K562 (cell line): ENCODE results near the gene ZNF337. TPM values are rescaled to one million over a fixed set of nuclear protein-coding genes. Genes with fewer than 3 reads are reported as not detected.

Source experiments
- ATAC-seq: fragments of 200-7000 bp; cut with Tn5 transposase; 3 replicates; pipeline ENCODE4 v1.9.1; 2020; ENCODE audit warnings: moderate library complexity
- BruUV-seq: library from RNA; stranded (reverse); fragments of 400-500 nt; replicated peaks from 2 replicates; lab custom pipeline; 2021; lab: Mats Ljungman, UMichigan
- CTCF ChIA-PET: fragments of 300-600 bp; formaldehyde crosslinking; extraction: SDS; loops from one replicate; lab custom pipeline; 2021; ENCODE audit warnings: low intra/inter-chr PET ratio; lab: Yijun Ruan, JAX
- POLR2A ChIA-PET: fragments of 300-600, 350-650 bp; sonication (Branson Sonifier 250); formaldehyde crosslinking; extraction: SDS; loops from one replicate; lab custom pipeline; 2021; ENCODE audit warnings: antibody characterized with exemption, inconsistent platforms; lab: Yijun Ruan, JAX
- DNase-seq, 4 experiments: peaks; one replicate each; pipeline versions ENCODE4 v3.0.0 to v3.0.0-alpha.2; 2011 to 2018; ENCODE audit warnings: low spot score in 3 of 4, mixed read lengths in 3 of 4; ENCODE audit errors: extremely low read depth in 1 of 4
- FAIRE-seq: peaks from 2 replicates; lab custom pipeline; 2011; peaks lifted over from hg19 to GRCh38; lab: Jason Lieb, UNC
- H2AFZ ChIP-seq: 2 replicates; pipeline ENCODE4 v1.6.0; 2011; ENCODE audit warnings: low read depth, low read length, control low read depth, inconsistent platforms
- H3K27ac ChIP-seq: fragments of 200-600 bp; 3 replicates; pipeline ENCODE4 v1.8.0; 2011; ENCODE audit warnings: low read depth, mild to moderate bottlenecking, control low read depth, inconsistent platforms, low read length, moderate library complexity, mixed read lengths; ENCODE audit errors: extremely low read depth
- H3K27me3 ChIP-seq, 2 experiments: fragments of 300-600 bp in 1 of 2; 2 replicates in 1 of 2; 3 replicates in 1 of 2; pipeline versions ENCODE4 v1.6.0 to v1.8.0; 2011; ENCODE audit warnings: inconsistent platforms in 2 of 2, low read length in 2 of 2, mild to moderate bottlenecking in 1 of 2, mixed read lengths in 1 of 2, moderate library complexity in 1 of 2; ENCODE audit not compliant: control insufficient read depth in 2 of 2, insufficient read depth in 2 of 2
- H3K36me3 ChIP-seq: fragments of 300-600 bp; 3 replicates; pipeline ENCODE4 v1.8.0; 2011; ENCODE audit warnings: mild to moderate bottlenecking, low read length, inconsistent platforms; ENCODE audit not compliant: control insufficient read depth, insufficient read depth
- H3K4me1 ChIP-seq, 2 experiments: fragments of 200-600 bp in 1 of 2; replicated peaks in 1 of 2; 2 replicates in 1 of 2; 3 replicates in 1 of 2; pipeline versions ENCODE4 v1.5.1 to v1.8.0; 2011; ENCODE audit warnings: inconsistent platforms in 2 of 2, low read length in 2 of 2, mild to moderate bottlenecking in 1 of 2, mixed read lengths in 1 of 2, moderate library complexity in 1 of 2; ENCODE audit not compliant: control insufficient read depth in 2 of 2, insufficient read depth in 2 of 2
- H3K4me2 ChIP-seq: 2 replicates; pipeline ENCODE4 v1.6.1; 2011; ENCODE audit warnings: low read length, control low read depth, inconsistent platforms, mixed read lengths; ENCODE audit not compliant: insufficient read depth
- H3K4me3 ChIP-seq: fragments of 200-600 bp; sonication (generic), shearing (Covaris generic); 2 replicates; pipeline ENCODE4 v1.5.1; 2016; ENCODE audit warnings: control low read depth, inconsistent platforms
- H3K79me2 ChIP-seq: fragments of 200-600 bp; 3 replicates; pipeline ENCODE4 v1.8.0; 2011; ENCODE audit warnings: low read length, inconsistent platforms; ENCODE audit not compliant: control insufficient read depth, insufficient read depth
- H3K9ac ChIP-seq, 2 experiments: 2 replicates each; pipeline versions ENCODE4 v1.6.0 to v1.6.1; 2011; ENCODE audit warnings: low read depth in 2 of 2, low read length in 2 of 2, control low read depth in 1 of 2, inconsistent platforms in 1 of 2, mild to moderate bottlenecking in 1 of 2, mixed read lengths in 1 of 2; ENCODE audit not compliant: insufficient read depth in 1 of 2
- H3K9me1 ChIP-seq: one replicate; pipeline ENCODE4 v1.6.0; 2011; ENCODE audit warnings: inconsistent platforms, mild to moderate bottlenecking, low read length, moderate library complexity; ENCODE audit not compliant: control insufficient read depth, insufficient read depth
- H3K9me3 ChIP-seq: replicated peaks from 2 replicates; pipeline ENCODE4 v1.5.1; 2011; ENCODE audit warnings: low read depth, low read length, inconsistent platforms; ENCODE audit not compliant: control insufficient read depth, insufficient read depth
- H4K20me1 ChIP-seq: replicated peaks from 2 replicates; pipeline ENCODE4 v1.6.1; 2011; ENCODE audit warnings: low read length, inconsistent platforms, mixed read lengths; ENCODE audit not compliant: control insufficient read depth, insufficient read depth
- CTCF ChIP-seq, 3 experiments: IDR thresholded peaks in 2 of 3; conservative IDR thresholded peaks in 1 of 3; 2 replicates each; pipeline ENCODE4 v1.5.1; 2011 to 2012; ENCODE audit warnings: low read length in 3 of 3, mild to moderate bottlenecking in 3 of 3, control low read depth in 2 of 3, improper control_type of control experiment in 1 of 3, inconsistent platforms in 1 of 3, low read depth in 1 of 3, mixed read lengths in 1 of 3, moderate library complexity in 1 of 3; ENCODE audit not compliant: insufficient read depth in 2 of 3
- FOSL1 ChIP-seq: fragments of 200-800 bp; sonication (Bioruptor generic); conservative IDR thresholded peaks from 2 replicates; pipeline ENCODE4 v1.6.1; 2016; ENCODE audit warnings: missing genetic modification characterization, missing compliant biosample characterization
- RAD21 ChIP-seq, 2 experiments: fragments of 250-450 bp in 1 of 2; fragments of 450-650 bp in 1 of 2; sonication (Bioruptor Pico) in 1 of 2; formaldehyde crosslinking in 1 of 2; IDR thresholded peaks in 1 of 2; conservative IDR thresholded peaks in 1 of 2; 2 replicates each; pipeline versions ENCODE4 v1.4.0 to v1.8.0; 2020 to 2022; ENCODE audit warnings: mild to moderate bottlenecking in 2 of 2, moderate library complexity in 1 of 2
- SREBF1 ChIP-seq: fragments of 150-350 bp; IDR thresholded peaks from 2 replicates; pipeline ENCODE4 v1.6.1; 2014; ENCODE audit warnings: antibody characterized with exemption, low read depth, low read length, borderline replicate concordance
- WGBS: fragments of 100-300 bp; shearing (Covaris generic); methylation state at CpG from one replicate; pipeline ENCODE4 v1.1.6; 2016; ENCODE audit warnings: low coverage, mixed read lengths; ENCODE audit not compliant: insufficient coverage; ENCODE audit errors: missing lambda C conversion rate; 5-methylcytosine and 5-hydroxymethylcytosine counted together
- in situ Hi-C: fragments of 300-500 bp; cut with MboI; formaldehyde crosslinking; loops from 4 replicates; pipeline ENCODE4 v1.15.0; 2018; ENCODE audit warnings: inconsistent platforms, mixed read lengths
- intact Hi-C: fragments of 100-400 bp; cut with micrococcal nuclease; formaldehyde crosslinking; loops from 2 replicates; pipeline ENCODE4 v1.14.2; 2022
- polyA plus RNA-seq, 8 experiments: library from polyadenylated mRNA; depleted of rRNA in 4 of 8; stranded (reverse) in 5 of 8; unstranded in 3 of 8; fragments of >200 nt; fragmentation: Nextera tagmentation in 2 of 8; fragmentation: Illumina TruSeq in 1 of 8; extraction: Ambion mirVana in 2 of 8; extraction: Trizol in 1 of 8; gene quantifications; 2 replicates each; pipeline versions ENCODE4 v1.2.1 to v1.2.3, GENCODE V29; 2011 to 2014; ENCODE audit warnings: inconsistent platforms in 1 of 8, missing spikeins in 1 of 8
- total RNA-seq, 7 experiments: library from RNA; depleted of rRNA in 6 of 7; stranded (reverse); fragments of >200 nt in 6 of 7; fragmentation: Illumina TruSeq in 2 of 7; extraction: Trizol in 2 of 7; gene quantifications; 2 replicates each; pipeline versions ENCODE4 v1.2.1 to v1.2.3, GENCODE V29; 2011 to 2021; ENCODE audit warnings: low replicate concordance in 1 of 7

ZNF337 gene
- total and polyA plus RNA-seq, 9 of the 15 experiments (the other 6 are each of a cell fraction or from before 2014, with no cell fraction given), result 0.25 to 5.6 (median 3.5) TPM

GRCh38 chr20:25692499-25692898, 4.2 kb downstream of the ZNF337 start:
- FAIRE-seq (no peak), ATAC-seq (no peak), DNase-seq (peak in 1 of 4 experiments; percentile 12)
- peaks cover 0 to 7% of the 10 kb centered on the region in 2 experiments; a peak in 1 of 5 replicates for H3K4me1 ChIP-seq
- TF ChIP-seq SREBF1 (no peak), RAD21 (CRISPR knock-in tag; conservative IDR thresholded peaks at IDR 0.05 in 1 of 2, IDR thresholded peaks at IDR 0.05 in 1 of 2) (peak in 1 of 2 experiments; percentile 20; a peak in 2 of 4 replicates), CTCF (IDR thresholded peaks at IDR 0.05 in 2 of 3, conservative IDR thresholded peaks at IDR 0.05 in 1 of 3; ENCODE audit: insufficient read depth in 2 of 3, low read depth in 1 of 3, low read length in 3 of 3) (peak in 1 of 3 experiments; percentile 13; a peak in 1 of 6 replicates), FOSL1 (no peak)
- ChIA-PET POLR2A (no interaction called here), CTCF (no interaction called here)
- H3K27ac ChIP-seq, result no peak overlapping the region
- H3K9ac ChIP-seq, result no peak overlapping the region
- H3K4me3 ChIP-seq, result no peak overlapping the region
- no peaks in the 10 kb centered on the region for H3K27me3 ChIP-seq
- H3K4me2 ChIP-seq, result no peak overlapping the region
- H4K20me1 ChIP-seq, result no peaks in the 10 kb centered on the region
- peaks cover 10% of the 10 kb centered on the region for H3K79me2 ChIP-seq
- no peaks in the 10 kb centered on the region for H3K9me1 ChIP-seq
- H3K9me3 ChIP-seq, result no peaks in the 10 kb centered on the region
- WGBS, result 72% methylated on average over 2 of the region's 2 CpGs
- intact Hi-C loops (no loop called here), in situ Hi-C loops (no loop called here)
- no TSS peak for BruUV-seq
- H2AFZ ChIP-seq, result no peak overlapping the region
- H3K36me3 ChIP-seq, result no peaks in the 10 kb centered on the region
